Central memory CD4-positive, alpha-beta T cell (primary cell): ENCODE data around the gene AP4S1.

Source experiments
- DNase-seq: peaks from one replicate; pipeline ENCODE4 v3.0.0; 2022

The AP4S1 gene

DNA sequence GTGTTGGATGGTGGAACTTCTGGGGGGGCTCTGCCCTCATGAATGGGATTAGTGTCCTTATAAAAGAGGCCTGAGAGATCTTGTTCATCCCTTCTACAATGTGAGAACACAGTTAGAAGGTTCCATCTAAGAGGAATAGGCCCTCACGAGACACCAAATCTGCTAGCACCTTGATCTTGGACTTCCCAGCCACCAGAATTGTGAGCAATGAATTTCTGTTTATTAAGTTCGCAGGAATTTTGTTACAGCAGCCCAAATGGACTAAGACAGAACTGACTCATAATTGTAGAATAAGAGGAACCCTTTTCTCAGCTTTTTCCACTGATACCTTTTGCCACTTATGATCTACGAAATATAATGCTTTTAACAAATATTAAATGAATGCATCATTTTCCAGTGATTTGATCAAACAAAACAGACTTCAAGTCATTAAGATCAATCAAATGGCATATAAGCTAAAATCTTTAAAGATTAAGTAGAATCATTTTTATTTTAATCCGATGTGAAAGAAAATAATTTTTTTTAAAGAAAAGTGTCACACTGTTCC is 113.9 kb downstream of the AP4S1 start:
- DNase-seq, result no peak

DNA sequence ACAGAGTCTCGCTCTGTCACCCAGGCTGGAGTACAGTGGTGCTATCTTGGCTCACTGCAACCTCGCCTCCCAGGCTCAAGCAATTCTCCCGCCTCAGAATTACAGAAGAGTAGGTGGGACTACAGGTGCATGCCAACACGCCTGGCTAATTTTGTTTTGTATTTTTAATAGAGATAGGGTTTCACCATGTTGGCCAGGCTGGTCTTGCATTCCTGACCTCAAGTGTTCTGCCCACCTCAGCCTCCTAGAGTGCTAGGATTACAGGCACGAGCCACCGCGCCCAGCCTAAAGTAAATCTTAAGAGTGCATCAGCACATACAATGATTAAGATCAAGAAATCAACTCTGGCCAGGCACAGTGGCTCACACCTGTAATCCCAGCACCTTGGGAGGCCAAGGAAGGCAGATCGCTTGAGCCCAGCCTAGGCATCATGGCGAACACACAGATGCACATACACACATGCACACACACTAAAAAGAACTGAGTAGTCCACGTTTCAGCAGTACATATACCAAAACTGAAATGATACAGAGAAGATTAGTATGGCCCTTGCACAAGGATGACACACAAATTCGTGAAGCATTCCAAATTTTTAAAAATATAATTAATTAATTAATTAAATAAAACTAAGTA is 117.1 kb downstream of the AP4S1 start:
- no peak for DNase-seq
